HG02852 (cell line): ENCODE data around the gene NTRK3.

ENCODE experiments used
- ATAC-seq: cut with Tn5 transposase; IDR thresholded peaks from one replicate; pipeline ENCODE4 v1.9.1; 2021; ENCODE audit warnings: mild to moderate bottlenecking, moderate library complexity; ENCODE audit not compliant: unreplicated experiment

NTRK3 gene

GRCh38 chr15:87949575-87950223, 306.8 kb downstream of the NTRK3 start:
- ATAC-seq, result no peak

GRCh38 chr15:87949151-87949574, 307.4 kb downstream of the NTRK3 start:
- no peak for ATAC-seq

GRCh38 chr15:87947560-87947959, 309.0 kb downstream of the NTRK3 start:
- ATAC-seq, result no peak

GRCh38 chr15:87945246-87945645, 311.3 kb downstream of the NTRK3 start:
- no peak for ATAC-seq

GRCh38 chr15:87944691-87945090, 311.8 kb downstream of the NTRK3 start:
- no peak for ATAC-seq

GRCh38 chr15:87944050-87944449, 312.5 kb downstream of the NTRK3 start:
- ATAC-seq, result no peak

- no peak for ATAC-seq
Observed at GRCh38 chr15:87943626-87944025, 312.9 kb downstream of the NTRK3 start.

GRCh38 chr15:87942316-87942715, 314.2 kb downstream of the NTRK3 start:
- no peak for ATAC-seq

GRCh38 chr15:87941606-87942005, 314.9 kb downstream of the NTRK3 start:
- no peak for ATAC-seq

GRCh38 chr15:87940768-87941167, 315.8 kb downstream of the NTRK3 start:
- no peak for ATAC-seq

- ATAC-seq, result no peak
Observed at GRCh38 chr15:87939848-87940457, 316.6 kb downstream of the NTRK3 start.

- no peak for ATAC-seq
Observed at GRCh38 chr15:87938031-87938430, 318.5 kb downstream of the NTRK3 start.

- no peak for ATAC-seq
Observed at GRCh38 chr15:87935583-87935982, 321.0 kb downstream of the NTRK3 start.

GRCh38 chr15:87931584-87931983, 325.0 kb downstream of the NTRK3 start:
- no peak for ATAC-seq

- ATAC-seq, result no peak
Observed at GRCh38 chr15:87930457-87930856, 326.1 kb downstream of the NTRK3 start.

- no peak for ATAC-seq
Observed at GRCh38 chr15:87929841-87930240, 326.7 kb downstream of the NTRK3 start.

GRCh38 chr15:87924433-87924832, 332.1 kb downstream of the NTRK3 start:
- no peak for ATAC-seq

- ATAC-seq, result no peak
Observed at GRCh38 chr15:87919064-87919463, 337.5 kb downstream of the NTRK3 start.

GRCh38 chr15:87917480-87917879, 339.1 kb downstream of the NTRK3 start:
- no peak for ATAC-seq

- no peak for ATAC-seq
Observed at GRCh38 chr15:87916208-87916607, 340.3 kb downstream of the NTRK3 start.

- ATAC-seq, result no peak
Observed at GRCh38 chr15:87910301-87910700, 346.2 kb downstream of the NTRK3 start.

GRCh38 chr15:87907676-87908446, 348.7 kb downstream of the NTRK3 start:
- ATAC-seq, result no peak
